B cell (primary cell): ENCODE measurements around the gene ARHGAP15. TPM values are rescaled to one million over a fixed set of nuclear protein-coding genes. Genes with fewer than 3 reads are reported as not detected.

Source experiments
- ATAC-seq: fragments of 200-7000 bp; cut with Tn5 transposase; one replicate; pipeline ENCODE4 v1.10.0; 2021; ENCODE audit warnings: low read depth, mild to moderate bottlenecking, moderate number of reproducible peaks, moderate library complexity
- CTCF ChIA-PET: fragments of 350-600 bp; sonication (Branson Sonifier 250); formaldehyde crosslinking; loops from one replicate; lab custom pipeline; 2021; ENCODE audit warnings: antibody characterized with exemption, inconsistent platforms; lab: Charles Lee
- POLR2A ChIA-PET: fragments of 350-600 bp; sonication (Branson Sonifier 250); formaldehyde crosslinking; loops from one replicate; lab custom pipeline; 2021; ENCODE audit warnings: antibody characterized with exemption; lab: Charles Lee
- DNase-seq: peaks from one replicate; pipeline ENCODE4 v3.0.0; 2013
- H2AFZ ChIP-seq: 2 replicates; pipeline ENCODE4 v1.6.1; 2012; ENCODE audit warnings: mild to moderate bottlenecking, low read depth, low read length; ENCODE audit not compliant: insufficient read depth, poor library complexity, severe bottlenecking
- H3K27ac ChIP-seq, 2 donors: 1 replicate in 1 of 2; 2 replicates in 1 of 2; pipeline ENCODE4 v1.5.1; 2012 to 2013; ENCODE audit warnings: low read length in 2 of 2, mild to moderate bottlenecking in 2 of 2, moderate library complexity in 1 of 2
- H3K27me3 ChIP-seq, 4 experiments: fragments of 200-600 bp in 1 of 4; sonication (generic) in 1 of 4; replicated peaks in 1 of 4; 1 replicate in 2 of 4; 2 replicates in 2 of 4; pipeline versions ENCODE4 v1.6.1 to v1.7.0; 2013 to 2016; ENCODE audit warnings: low read length in 3 of 4, mild to moderate bottlenecking in 2 of 4, mixed read lengths in 1 of 4, moderate library complexity in 1 of 4; ENCODE audit not compliant: insufficient read depth in 4 of 4, control insufficient read depth in 3 of 4; ENCODE audit errors: control extremely low read depth in 1 of 4
- H3K36me3 ChIP-seq, 2 experiments: replicated peaks in 1 of 2; 1 replicate in 1 of 2; 2 replicates in 1 of 2; pipeline versions ENCODE4 v1.6.1 to v1.7.1; 2013; ENCODE audit warnings: low read length in 1 of 2; ENCODE audit not compliant: insufficient read depth in 2 of 2, control insufficient read depth in 1 of 2; ENCODE audit errors: control extremely low read depth in 1 of 2, extremely low read depth in 1 of 2
- H3K4me1 ChIP-seq, 2 donors: fragments of 200-600 bp in 1 of 2; sonication (generic) in 1 of 2; 1 replicate in 1 of 2; 2 replicates in 1 of 2; pipeline versions ENCODE4 v1.5.1 to v1.6.1; 2013 to 2017; ENCODE audit warnings: low read length in 2 of 2; ENCODE audit not compliant: control insufficient read depth in 2 of 2, insufficient read depth in 2 of 2
- H3K4me2 ChIP-seq: replicated peaks from 2 replicates; pipeline ENCODE3; 2012; ENCODE audit warnings: mild to moderate bottlenecking, low read depth, low read length; ENCODE audit not compliant: poor library complexity, severe bottlenecking
- H3K4me3 ChIP-seq, 5 experiments: fragments of 200-600 bp in 1 of 5; sonication (generic) in 1 of 5; 1 replicate in 3 of 5; 2 replicates in 2 of 5; pipeline versions ENCODE4 v1.5.1 to v1.7.0; 2011 to 2016; ENCODE audit warnings: low read length in 4 of 5, mild to moderate bottlenecking in 4 of 5, low read depth in 2 of 5, control low read depth in 1 of 5, moderate library complexity in 1 of 5; ENCODE audit not compliant: insufficient read depth in 1 of 5; ENCODE audit errors: control extremely low read depth in 1 of 5, extremely low read depth in 1 of 5
- H3K79me2 ChIP-seq: fragments of 200-600 bp; sonication (generic); one replicate; pipeline ENCODE4 v1.6.0; 2016; ENCODE audit warnings: low read length; ENCODE audit not compliant: control insufficient read depth, insufficient read depth
- H3K9ac ChIP-seq: fragments of 200-600 bp; sonication (generic); 2 replicates; pipeline ENCODE4 v1.6.1; 2017; ENCODE audit warnings: mild to moderate bottlenecking, low read length, moderate library complexity
- H3K9me3 ChIP-seq, 3 donors: one replicate each; pipeline versions ENCODE4 v1.6.1 to v1.7.1; 2013; ENCODE audit warnings: low read length in 2 of 3; ENCODE audit not compliant: control insufficient read depth in 2 of 3, insufficient read depth in 1 of 3; ENCODE audit errors: control extremely low read depth in 1 of 3
- H4K20me1 ChIP-seq: 2 replicates; pipeline ENCODE4 v1.6.0; 2012; ENCODE audit warnings: mild to moderate bottlenecking, low read length; ENCODE audit not compliant: insufficient read depth, control insufficient read depth, poor library complexity, severe bottlenecking
- H3K27ac Mint-ChIP-seq: one replicate; pipeline ENCODE4 v1.8.0; 2021; ENCODE audit warnings: mixed read lengths
- H3K27me3 Mint-ChIP-seq: one replicate; pipeline ENCODE4 v1.8.0; 2021; ENCODE audit warnings: mixed read lengths
- H3K4me1 Mint-ChIP-seq: one replicate; pipeline ENCODE4 v1.8.0; 2021; ENCODE audit warnings: mixed read lengths
- H3K4me3 Mint-ChIP-seq: one replicate; pipeline ENCODE4 v1.8.0; 2021; ENCODE audit warnings: mixed read lengths
- H3K9me3 Mint-ChIP-seq: one replicate; pipeline ENCODE4 v1.8.0; 2022; ENCODE audit warnings: mixed read lengths; ENCODE audit not compliant: insufficient read depth
- EZH2 ChIP-seq: IDR thresholded peaks from 2 replicates; pipeline ENCODE4 v1.6.1; 2012; ENCODE audit warnings: borderline replicate concordance, low read depth, mild to moderate bottlenecking, moderate library complexity, low read length; ENCODE audit not compliant: insufficient read depth, poor library complexity, severe bottlenecking
- WGBS: methylation state at CpG from one replicate; pipeline ENCODE4 v1.1.5; 2013; ENCODE audit warnings: missing lambda C conversion rate; ENCODE audit not compliant: insufficient coverage; 5-methylcytosine and 5-hydroxymethylcytosine counted together
- intact Hi-C: fragments of 100-400 bp; cut with micrococcal nuclease; formaldehyde crosslinking; loops from one replicate; pipeline ENCODE4 v1.10.0; 2022
- polyA plus RNA-seq: library from polyadenylated mRNA; depleted of rRNA; stranded (reverse); fragments of >200 nt; gene quantifications from 2 replicates; pipeline ENCODE4 v1.2.3, GENCODE V29; 2012
- total RNA-seq, 2 donors: library from RNA; stranded (reverse); fragments of 120-200 nt in 1 of 2; gene quantifications; 1 replicate in 1 of 2; 2 replicates in 1 of 2; pipeline versions ENCODE4 v1.2.3 to v1.2.4, GENCODE V29; 2013 to 2022
- TF ChIP-seq, protein P1 (sequence below): fragments of 200-600 bp; IDR thresholded peaks from one replicate; pipeline ENCODE4 v1.8.0; 2022; ENCODE audit warnings: antibody characterized with exemption, mild to moderate bottlenecking

The ARHGAP15 gene
- total and polyA plus RNA-seq, 2 donors (not counting 1 experiment from before 2014, with no cell fraction given) = 58.6 to 187 TPM

DNA sequence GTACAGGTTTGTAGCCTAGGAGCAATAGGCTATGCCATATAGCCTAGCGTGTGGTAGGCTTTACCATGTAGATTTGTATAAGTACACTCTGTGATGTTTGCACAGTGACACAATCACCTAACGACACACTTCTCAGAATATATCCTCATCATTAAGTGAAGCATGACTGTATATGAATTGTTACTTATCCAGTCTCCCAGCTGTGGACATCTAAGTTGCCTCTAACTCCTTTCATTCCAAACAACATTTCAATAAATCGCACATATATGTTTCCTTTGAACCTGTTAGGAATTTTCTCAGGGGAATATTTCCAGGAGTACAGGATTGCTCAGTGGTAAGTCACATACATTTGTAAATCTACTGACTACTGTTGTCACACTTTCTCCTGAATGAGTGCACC lies 90.0 kb downstream of the ARHGAP15 start:
- Histone ChIP-seq H3K9me3 (no peaks in the 10 kb centered on the region), H3K36me3 (peaks cover 18 to 57% of the 10 kb centered on the region in 2 experiments), H3K4me3 (no peak overlapping the region), H3K4me2 (no peak overlapping the region), H3K4me1 (no peaks in the 10 kb centered on the region), H3K9ac (no peak overlapping the region), H3K27ac (no peak overlapping the region), H3K79me2 (peaks cover 33% of the 10 kb centered on the region), H3K27me3 (no peaks in the 10 kb centered on the region), H4K20me1 (peaks cover 14% of the 10 kb centered on the region), H2AFZ (no peak overlapping the region)
- Mint-ChIP-seq H3K27ac (peak overlapping the region; percentile 10), H3K4me1 (peaks cover 20% of the 10 kb centered on the region), H3K9me3 (no peaks in the 10 kb centered on the region), H3K27me3 (no peaks in the 10 kb centered on the region), H3K4me3 (no peak overlapping the region)
- DNase-seq (no peak), ATAC-seq (no peak)
- WGBS = no CpG with 5 or more reads among the region's 3 CpGs
- ChIA-PET CTCF (interaction anchor here (1.0 to 15.4 kb wide), 3 partner anchors 57 to 108 kb away, joined by 4 to 258 read pairs (median 10); no protein-coding TSS in a partner anchor), POLR2A (no interaction called here)
- intact Hi-C loops = loop anchor here (5.0 kb wide), 1 partner anchor 42 kb away; no protein-coding TSS in a partner anchor
- TF ChIP-seq, protein P1, sequence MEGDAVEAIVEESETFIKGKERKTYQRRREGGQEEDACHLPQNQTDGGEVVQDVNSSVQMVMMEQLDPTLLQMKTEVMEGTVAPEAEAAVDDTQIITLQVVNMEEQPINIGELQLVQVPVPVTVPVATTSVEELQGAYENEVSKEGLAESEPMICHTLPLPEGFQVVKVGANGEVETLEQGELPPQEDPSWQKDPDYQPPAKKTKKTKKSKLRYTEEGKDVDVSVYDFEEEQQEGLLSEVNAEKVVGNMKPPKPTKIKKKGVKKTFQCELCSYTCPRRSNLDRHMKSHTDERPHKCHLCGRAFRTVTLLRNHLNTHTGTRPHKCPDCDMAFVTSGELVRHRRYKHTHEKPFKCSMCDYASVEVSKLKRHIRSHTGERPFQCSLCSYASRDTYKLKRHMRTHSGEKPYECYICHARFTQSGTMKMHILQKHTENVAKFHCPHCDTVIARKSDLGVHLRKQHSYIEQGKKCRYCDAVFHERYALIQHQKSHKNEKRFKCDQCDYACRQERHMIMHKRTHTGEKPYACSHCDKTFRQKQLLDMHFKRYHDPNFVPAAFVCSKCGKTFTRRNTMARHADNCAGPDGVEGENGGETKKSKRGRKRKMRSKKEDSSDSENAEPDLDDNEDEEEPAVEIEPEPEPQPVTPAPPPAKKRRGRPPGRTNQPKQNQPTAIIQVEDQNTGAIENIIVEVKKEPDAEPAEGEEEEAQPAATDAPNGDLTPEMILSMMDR = no peak
- no peak for TF ChIP-seq EZH2

GRCh38 chr2:143223556-143223955 lies 94.3 kb downstream of the ARHGAP15 start:
- Mint-ChIP-seq H3K4me1 (peaks cover 15% of the 10 kb centered on the region), H3K9me3 (no peaks in the 10 kb centered on the region), H3K27me3 (no peaks in the 10 kb centered on the region), H3K4me3 (no peak overlapping the region), H3K27ac (no peak overlapping the region)
- no peaks in the 10 kb centered on the region for H3K27me3 ChIP-seq
- intact Hi-C loops = loop anchor here (2.0 kb wide), 1 partner anchor 35 kb away; no protein-coding TSS in a partner anchor
- TF ChIP-seq, protein P1 = no peak
- no peaks in the 10 kb centered on the region for H3K9me3 ChIP-seq
- no peak overlapping the region for H3K4me3 ChIP-seq
- H3K36me3 ChIP-seq = peaks cover 24 to 62% of the 10 kb centered on the region in 2 experiments
- no peak for ATAC-seq
- POLR2A ChIA-PET = no interaction called here
- H3K4me2 ChIP-seq = no peak overlapping the region
- H3K9ac ChIP-seq = no peak overlapping the region
- no peak overlapping the region for H3K27ac ChIP-seq
- 80% methylated on average over 1 of the region's 1 CpG for WGBS
- H3K4me1 ChIP-seq = no peaks in the 10 kb centered on the region
- H3K79me2 ChIP-seq = peaks cover 58% of the 10 kb centered on the region
- DNase-seq = no peak
- CTCF ChIA-PET = interaction anchor here (1.4 to 15.4 kb wide), 9 partner anchors 17 to 188 kb away, joined by 3 to 258 read pairs (median 9); no protein-coding TSS in a partner anchor
- no peak overlapping the region for H2AFZ ChIP-seq
- peaks cover 19% of the 10 kb centered on the region for H4K20me1 ChIP-seq
